Activated CD4-positive, alpha-beta T cell treated with anti-CD3 and anti-CD28 coated beads, Interleukin-2, amount 50 U/mL, for 16 hours (primary cell): Measurements from ENCODE around the gene PTPMT1.

Experiments
- DNase-seq: peaks from one replicate; pipeline ENCODE4 v3.0.0-alpha.2; 2020

Gene PTPMT1

GRCh38 chr11:47586098-47586855 is 20.9 kb downstream of the PTPMT1 start, which contains the start of gene FAM180B:
Gene FAM180B, plus strand, starts transcription at chr11:47586678. Its CDS starts 91 bp downstream, at chr11:47586769.
- no peak for DNase-seq

DNA sequence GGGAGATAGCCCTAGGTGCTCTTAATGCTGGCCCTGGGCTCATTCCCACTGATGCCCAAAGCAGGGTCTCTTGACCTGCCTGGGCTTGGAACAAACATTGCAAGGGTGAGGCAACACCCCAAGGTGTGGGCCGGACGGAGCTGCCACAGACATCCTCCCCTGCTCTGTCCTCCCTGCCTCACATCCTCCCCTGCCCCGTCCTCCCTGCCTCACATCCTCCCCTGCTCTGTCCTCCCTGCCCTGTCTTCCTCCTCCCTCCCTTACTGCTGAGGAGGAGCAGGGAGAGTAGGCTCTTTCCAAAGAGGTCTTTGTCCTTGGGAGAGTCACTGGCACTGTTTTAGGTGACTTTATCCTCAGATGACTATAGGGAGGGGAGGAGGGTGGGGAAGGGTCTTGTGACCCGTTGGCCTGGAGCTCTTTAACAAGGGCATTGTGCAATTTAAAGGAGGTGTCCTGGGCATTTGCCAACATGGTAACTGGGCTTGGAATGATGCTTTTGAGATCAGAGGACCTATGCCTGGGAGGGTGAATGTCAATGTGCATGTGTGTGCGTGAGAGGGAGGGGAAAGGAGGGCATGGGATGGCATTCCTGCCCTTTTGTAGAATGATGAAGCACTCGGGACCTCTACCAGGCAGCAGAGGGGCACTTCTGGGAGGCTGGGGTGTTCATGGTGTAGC is 21.8 kb downstream of the PTPMT1 start:
- DNase-seq, result no peak

- DNase-seq, result no peak
These were observed 22.4 kb downstream of the PTPMT1 start for GRCh38 chr11:47587723-47588326.

- no peak for DNase-seq
These were observed 23.7 kb downstream of the PTPMT1 start for GRCh38 chr11:47589118-47589517.

DNA sequence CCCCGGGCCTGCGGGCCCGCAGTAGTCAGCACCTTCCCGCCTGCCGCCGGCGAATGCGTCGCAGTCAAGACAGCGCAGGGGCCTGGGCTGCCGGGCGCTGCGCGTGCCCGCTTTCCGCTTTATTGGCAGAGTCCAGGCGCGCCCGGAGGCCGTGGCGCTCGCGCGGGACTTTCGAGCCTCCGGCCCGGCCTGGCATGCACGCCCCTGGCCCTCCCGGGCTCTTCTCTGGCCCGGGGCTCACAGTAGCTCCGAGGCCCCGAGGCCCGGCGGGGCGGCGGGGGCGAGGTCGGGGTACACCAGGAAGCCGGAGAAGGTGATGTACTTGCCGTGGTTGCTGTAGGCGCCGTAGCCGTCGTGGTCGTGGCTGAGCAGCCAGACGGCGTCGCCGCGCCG is 24.2 kb downstream of the PTPMT1 start:
- DNase-seq, result no peak

GRCh38 chr11:47589977-47590861 is 24.8 kb downstream of the PTPMT1 start:
- no peak for DNase-seq

DNA sequence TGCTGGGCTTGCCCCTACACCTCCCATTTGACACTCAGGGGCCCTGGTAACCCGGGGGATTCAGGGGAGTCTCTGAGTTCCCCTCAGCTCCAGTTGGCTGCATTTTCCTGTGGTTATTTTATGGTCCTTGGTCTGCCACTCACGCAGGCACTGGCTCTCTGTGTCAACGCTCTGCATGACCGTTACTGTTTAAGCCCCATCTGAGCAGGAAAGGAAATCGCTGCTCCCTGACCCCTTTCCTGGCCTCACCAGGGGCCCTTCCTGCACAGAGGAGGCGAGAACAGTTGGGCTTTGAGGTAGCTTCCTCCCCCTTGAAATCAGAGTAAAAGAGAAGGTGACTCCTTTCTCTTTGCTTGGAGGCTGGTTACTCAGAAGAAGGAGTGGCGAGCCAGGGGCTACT is 26.4 kb downstream of the PTPMT1 start:
- DNase-seq, result no peak

GRCh38 chr11:47592251-47592650 is 26.9 kb downstream of the PTPMT1 start:
- no peak for DNase-seq

DNA sequence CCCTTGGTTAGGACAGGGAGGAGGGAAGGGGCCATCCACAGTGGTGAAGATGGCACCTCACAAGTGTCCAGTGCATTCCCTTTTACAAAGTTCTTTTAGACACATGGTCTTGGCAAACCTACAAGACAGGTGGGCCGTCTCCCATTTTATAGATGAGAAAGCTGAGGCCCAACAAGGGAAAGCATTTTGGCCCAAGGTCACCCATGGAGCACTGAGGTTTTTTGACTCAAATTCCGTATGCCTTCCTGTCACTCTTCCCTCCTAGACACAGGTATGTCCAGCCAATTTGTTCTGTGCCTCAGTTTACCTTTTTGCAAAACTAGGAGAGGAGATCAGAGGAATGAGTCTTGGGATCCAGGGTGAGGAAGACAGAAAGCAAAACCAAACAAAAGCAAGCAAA is 27.6 kb downstream of the PTPMT1 start:
- no peak for DNase-seq

GRCh38 chr11:47593492-47593933 is 28.1 kb downstream of the PTPMT1 start:
- no peak for DNase-seq

DNA sequence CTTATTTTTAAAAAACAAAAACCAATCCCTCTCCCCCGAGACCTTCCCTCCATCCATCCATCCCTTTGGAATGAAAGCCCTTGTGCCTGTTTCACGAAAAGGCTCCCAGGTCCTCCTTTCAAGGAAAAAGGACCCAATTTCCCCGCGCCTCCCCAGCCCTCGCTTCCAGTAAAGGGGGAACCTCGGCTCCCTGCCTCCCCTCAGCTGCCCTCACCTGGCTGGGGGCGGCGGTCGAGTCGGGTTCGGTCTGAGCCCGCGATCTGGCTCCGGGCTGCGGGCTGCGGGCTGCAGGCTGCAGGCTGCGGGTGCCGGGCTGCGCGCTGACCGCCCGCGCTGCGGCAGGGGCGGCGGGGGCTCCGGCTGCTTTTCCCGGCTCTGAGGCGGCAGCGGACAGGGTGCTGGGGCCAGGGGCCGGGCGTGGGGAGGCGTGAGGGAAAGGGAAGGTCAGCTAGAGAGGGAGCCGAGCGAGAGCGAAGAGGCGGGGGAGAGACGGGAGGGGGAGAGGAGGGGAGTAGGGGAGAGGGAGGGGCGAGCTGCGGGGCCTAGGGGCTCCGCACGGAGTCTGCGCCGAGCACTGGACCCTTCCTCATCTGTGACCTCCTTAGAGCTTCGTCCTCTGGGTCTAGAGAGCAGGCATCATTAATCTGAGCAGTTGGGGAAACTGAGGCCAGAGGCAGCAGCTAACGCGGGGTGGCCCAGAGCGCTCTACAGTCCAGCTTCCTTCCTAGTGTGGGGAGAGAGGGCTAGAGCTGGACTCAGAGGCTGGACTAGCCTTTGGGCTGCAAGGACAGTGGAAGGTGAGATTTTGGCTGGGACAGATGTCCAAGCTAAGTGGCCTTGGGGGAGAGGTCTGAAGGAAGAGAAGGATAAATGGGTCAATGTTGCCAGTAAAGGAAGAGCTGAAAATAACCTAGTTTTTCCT is 28.8 kb downstream of the PTPMT1 start, which contains the start of gene C1QTNF4:
TSS of gene C1QTNF4 (minus strand) at position 478 of the 922 bp plus-strand sequence. CDS start 3,601 bp downstream, outside the sequence.
- no peak for DNase-seq

- no peak for DNase-seq
These were observed 29.6 kb downstream of the PTPMT1 start for GRCh38 chr11:47595029-47595428.

- DNase-seq, result no peak
These were observed 30.6 kb downstream of the PTPMT1 start for GRCh38 chr11:47595967-47596366.

GRCh38 chr11:47599902-47600301 is 34.5 kb downstream of the PTPMT1 start:
- no peak for DNase-seq

- DNase-seq, result no peak
These were observed 37.9 kb downstream of the PTPMT1 start for GRCh38 chr11:47603295-47603694.

DNA sequence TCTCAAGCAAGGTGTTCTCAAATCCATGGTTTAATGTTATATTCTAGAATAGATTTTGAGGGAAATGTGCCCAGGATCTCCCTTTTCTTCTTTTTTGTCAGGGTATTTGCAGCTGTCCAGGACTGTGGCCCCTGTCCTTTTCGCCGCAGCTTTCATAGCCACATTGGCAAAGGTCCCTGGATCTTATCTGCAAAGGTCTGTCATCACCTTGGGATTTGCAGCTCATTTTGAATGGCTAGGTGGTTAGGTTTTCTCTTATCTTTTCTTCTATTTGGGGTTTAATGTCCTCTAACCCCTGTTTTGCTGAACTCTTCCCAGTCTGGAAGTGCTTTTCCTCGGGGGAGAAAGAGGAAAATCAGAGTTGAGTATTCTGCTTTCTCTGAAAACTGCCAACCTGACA is 40.5 kb downstream of the PTPMT1 start:
- no peak for DNase-seq

DNA sequence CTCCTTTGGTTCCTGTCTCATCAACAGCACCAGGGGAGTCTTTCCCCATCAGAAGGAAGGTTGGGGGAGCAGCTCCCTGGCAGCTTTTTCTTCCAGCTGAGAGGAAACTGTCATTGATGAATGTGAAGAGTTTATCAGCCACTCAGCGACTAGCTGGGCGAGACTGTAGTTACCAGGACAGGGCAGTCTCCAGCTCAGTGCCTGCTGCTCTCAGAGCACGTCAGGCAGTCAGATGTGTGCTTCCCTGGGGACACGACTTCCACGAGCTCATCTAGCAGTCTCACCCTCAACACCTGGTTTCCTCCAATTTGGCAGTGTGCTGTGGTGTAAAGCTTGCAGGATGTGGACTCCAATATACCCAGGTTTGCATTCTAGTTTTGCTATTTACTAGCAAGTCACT is 41.3 kb downstream of the PTPMT1 start:
- DNase-seq, result no peak

GRCh38 chr11:47607380-47607779 is 42.0 kb downstream of the PTPMT1 start:
- no peak for DNase-seq

GRCh38 chr11:47609675-47610074 is 44.3 kb downstream of the PTPMT1 start:
- DNase-seq, result no peak

DNA sequence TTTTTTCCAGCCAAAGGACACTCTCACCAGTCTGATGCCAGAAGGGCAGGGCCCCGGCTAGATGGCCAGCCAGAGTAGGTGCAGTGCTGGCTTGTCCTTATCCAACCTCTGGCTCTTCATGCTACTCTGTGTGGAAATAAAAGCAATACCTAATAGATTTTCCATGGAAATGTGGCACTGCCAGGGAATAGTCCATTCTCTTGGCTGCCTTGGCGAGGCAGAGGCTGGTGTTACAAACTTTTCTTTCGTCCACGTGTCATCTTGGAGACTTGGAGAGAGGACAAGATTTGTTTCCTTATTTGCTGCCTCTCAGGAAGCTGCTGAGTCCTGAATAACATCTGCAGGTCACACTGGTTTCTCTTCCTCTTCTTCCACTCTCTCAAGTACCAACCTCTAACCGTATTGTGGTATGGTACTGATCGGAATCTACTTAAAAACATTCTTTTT is 46.0 kb downstream of the PTPMT1 start:
- no peak for DNase-seq

GRCh38 chr11:47615249-47615648 is 49.9 kb downstream of the PTPMT1 start:
- no peak for DNase-seq
